ENCODE results near the gene PTPN13.

- TF ChIP-seq, protein P1, sequence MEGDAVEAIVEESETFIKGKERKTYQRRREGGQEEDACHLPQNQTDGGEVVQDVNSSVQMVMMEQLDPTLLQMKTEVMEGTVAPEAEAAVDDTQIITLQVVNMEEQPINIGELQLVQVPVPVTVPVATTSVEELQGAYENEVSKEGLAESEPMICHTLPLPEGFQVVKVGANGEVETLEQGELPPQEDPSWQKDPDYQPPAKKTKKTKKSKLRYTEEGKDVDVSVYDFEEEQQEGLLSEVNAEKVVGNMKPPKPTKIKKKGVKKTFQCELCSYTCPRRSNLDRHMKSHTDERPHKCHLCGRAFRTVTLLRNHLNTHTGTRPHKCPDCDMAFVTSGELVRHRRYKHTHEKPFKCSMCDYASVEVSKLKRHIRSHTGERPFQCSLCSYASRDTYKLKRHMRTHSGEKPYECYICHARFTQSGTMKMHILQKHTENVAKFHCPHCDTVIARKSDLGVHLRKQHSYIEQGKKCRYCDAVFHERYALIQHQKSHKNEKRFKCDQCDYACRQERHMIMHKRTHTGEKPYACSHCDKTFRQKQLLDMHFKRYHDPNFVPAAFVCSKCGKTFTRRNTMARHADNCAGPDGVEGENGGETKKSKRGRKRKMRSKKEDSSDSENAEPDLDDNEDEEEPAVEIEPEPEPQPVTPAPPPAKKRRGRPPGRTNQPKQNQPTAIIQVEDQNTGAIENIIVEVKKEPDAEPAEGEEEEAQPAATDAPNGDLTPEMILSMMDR (conservative IDR thresholded peaks at IDR 0.05; ENCODE audit: low read length): no peak
- no peak for TF ChIP-seq EZH2phosphoT487 (IDR thresholded peaks at IDR 0.05; ENCODE audit: borderline replicate concordance)
Observed at GRCh38 chr4:86757468-86757867, 163.4 kb downstream of the PTPN13 start.

Measured in Loucy (cell line).